ENCODE data around the gene DHODH. TPM values are rescaled to one million over a fixed set of nuclear protein-coding genes. Genes with fewer than 3 reads are reported as not detected.

Gene DHODH
- total RNA-seq, 3 donors from 2014 or later (not counting 1 experiment from before 2014, with no cell fraction given), result 3.7 to 6.9 (median 4.7) TPM

DNA sequence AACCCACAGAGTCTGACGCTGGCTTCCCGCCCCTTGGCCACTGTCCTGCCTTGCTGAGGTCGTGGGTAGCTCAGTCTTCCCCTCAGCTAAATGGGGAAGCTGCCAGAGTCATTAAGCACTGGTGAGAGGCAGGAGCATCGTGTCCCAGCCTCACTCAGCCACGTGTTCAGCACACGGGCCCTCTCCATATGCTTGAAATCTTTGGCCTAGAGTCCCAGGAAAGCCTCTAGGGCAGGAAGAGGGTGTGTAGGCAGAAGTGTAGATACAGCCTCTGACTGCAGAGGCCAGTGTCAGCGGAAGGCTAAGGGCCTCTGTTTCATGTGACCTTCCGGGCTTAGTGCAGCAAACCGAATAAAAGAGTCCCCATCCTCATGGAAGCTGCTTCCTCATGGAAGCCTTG, 4.1 kb downstream of the DHODH start:
- intact Hi-C loops (cut with micrococcal nuclease), result no loop called here
- H3K36me3 Mint-ChIP-seq, result no peaks in the 10 kb centered on the region
- H3K27ac Mint-ChIP-seq, result peak overlapping the region in 1 of 2 donors; percentile 78
- H3K4me3 Mint-ChIP-seq, result no peak overlapping the region
- WGBS (ENCODE audit: insufficient coverage), result 89% methylated on average over 9 of the region's 9 CpGs
- no peak for TF ChIP-seq CTCF (IDR thresholded peaks at IDR 0.05)
- DNase-seq (no peak), ATAC-seq (no peak)
- Histone ChIP-seq H3K9me3 (ENCODE audit: control insufficient read depth, insufficient read depth, low read length) (no peaks in the 10 kb centered on the region), H3K36me3 (ENCODE audit: control insufficient read depth, insufficient read depth, low read length) (peaks cover 16% of the 10 kb centered on the region), H3K4me1 (ENCODE audit: control insufficient read depth, insufficient read depth, low read length) (peaks cover 36% of the 10 kb centered on the region), H3K27ac (ENCODE audit: low read length) (no peak overlapping the region), H3K27me3 (ENCODE audit: control insufficient read depth, insufficient read depth, low read length) (no peaks in the 10 kb centered on the region), H3K4me3 (ENCODE audit: low read length) (no peak overlapping the region)
- H3K9me3 Mint-ChIP-seq, result no peaks in the 10 kb centered on the region
- no peaks in the 10 kb centered on the region for H3K27me3 Mint-ChIP-seq (ENCODE audit: low read depth in 2 of 2)
- H3K4me1 Mint-ChIP-seq, result peaks cover 12 to 19% of the 10 kb centered on the region in 2 donors

DNA sequence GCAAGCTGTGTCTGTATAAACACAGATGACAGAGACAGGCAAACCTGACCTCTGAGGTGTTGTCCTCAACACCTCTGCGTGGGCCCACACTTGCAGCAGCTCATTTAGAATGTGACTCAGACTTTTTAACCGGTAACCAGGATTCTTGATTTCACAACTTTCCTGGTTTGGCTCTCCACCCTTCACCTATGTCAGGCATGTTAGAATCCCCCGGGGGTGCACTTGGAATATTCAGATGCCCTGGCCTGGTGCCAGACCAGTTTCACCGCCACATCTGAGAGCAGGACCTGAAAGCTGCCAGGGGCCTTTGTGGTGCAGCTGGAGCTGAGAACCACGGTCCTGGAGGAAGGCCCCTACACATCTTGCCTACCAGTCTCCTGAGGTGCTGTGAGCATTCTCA, 4.8 kb downstream of the DHODH start:
- no peaks in the 10 kb centered on the region for H3K36me3 Mint-ChIP-seq
- peak in 1 of 2 donors; percentile 19 for DNase-seq
- no peak overlapping the region for H3K27ac ChIP-seq (ENCODE audit: low read length)

DNA sequence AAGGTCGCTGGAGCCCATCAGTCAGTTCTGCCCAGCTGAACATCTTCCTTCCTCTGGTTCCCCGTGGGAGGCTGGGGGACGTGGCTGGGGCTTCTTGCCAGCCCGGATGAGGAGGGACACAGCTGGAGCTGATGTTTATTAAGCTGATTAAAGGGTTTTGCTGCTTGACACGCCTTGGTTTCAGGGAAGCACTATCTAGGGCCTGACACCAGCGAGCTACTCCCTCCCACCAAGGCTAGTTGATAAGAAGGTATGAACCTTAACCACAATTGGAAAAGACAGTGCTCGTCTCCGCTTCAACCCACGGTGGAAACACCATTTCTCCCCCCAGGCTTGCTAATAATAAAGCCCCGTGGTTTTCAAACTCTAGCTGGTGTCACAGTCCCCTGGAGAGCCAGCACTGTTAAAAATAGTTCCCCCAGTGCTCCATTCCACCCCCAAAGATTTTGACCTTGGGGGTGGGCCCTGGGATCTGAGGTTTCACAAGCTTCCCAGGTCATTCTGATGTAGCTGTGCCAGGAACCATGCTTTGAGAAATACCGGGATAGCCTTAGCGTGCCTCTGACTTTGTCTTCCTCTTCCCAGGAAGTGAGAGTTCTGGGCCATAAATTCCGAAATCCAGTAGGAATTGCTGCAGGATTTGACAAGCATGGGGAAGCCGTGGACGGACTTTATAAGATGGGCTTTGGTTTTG, 5.5 kb downstream of the DHODH start:
- Histone ChIP-seq H3K9me3 (ENCODE audit: control insufficient read depth, insufficient read depth, low read length) (no peaks in the 10 kb centered on the region), H3K36me3 (ENCODE audit: control insufficient read depth, insufficient read depth, low read length) (peaks cover 16% of the 10 kb centered on the region), H3K4me3 (ENCODE audit: low read length) (no peak overlapping the region), H3K27me3 (ENCODE audit: control insufficient read depth, insufficient read depth, low read length) (no peaks in the 10 kb centered on the region), H3K27ac (ENCODE audit: low read length) (no peak overlapping the region), H3K4me1 (ENCODE audit: control insufficient read depth, insufficient read depth, low read length) (peaks cover 27% of the 10 kb centered on the region)
- intact Hi-C loops (cut with micrococcal nuclease), result no loop called here
- Mint-ChIP-seq H3K36me3 (no peaks in the 10 kb centered on the region), H3K27me3 (ENCODE audit: low read depth in 2 of 2) (no peaks in the 10 kb centered on the region), H3K9me3 (no peaks in the 10 kb centered on the region), H3K4me1 (peaks cover 6 to 11% of the 10 kb centered on the region in 2 donors), H3K27ac (peak overlapping the region in 1 of 2 donors; percentile 78), H3K4me3 (no peak overlapping the region)
- ATAC-seq, result no peak
- TF ChIP-seq CTCF (IDR thresholded peaks at IDR 0.05), result no peak
- WGBS (ENCODE audit: insufficient coverage), result 63% methylated on average over 15 of the region's 15 CpGs
- DNase-seq, result no peak

More for the DNA sequence above, 4.8 kb downstream of the DHODH start:
- Mint-ChIP-seq H3K9me3 (no peaks in the 10 kb centered on the region), H3K4me1 (peaks cover 11 to 17% of the 10 kb centered on the region in 2 donors), H3K27ac (peak overlapping the region in 1 of 2 donors; percentile 78), H3K4me3 (no peak overlapping the region), H3K27me3 (ENCODE audit: low read depth in 2 of 2) (no peaks in the 10 kb centered on the region)
- peak in 1 of 3 donors; percentile 3 for ATAC-seq
- WGBS (ENCODE audit: insufficient coverage), result 43% methylated on average over 5 of the region's 5 CpGs
- intact Hi-C loops (cut with micrococcal nuclease), result no loop called here
- Histone ChIP-seq H3K27me3 (ENCODE audit: control insufficient read depth, insufficient read depth, low read length) (no peaks in the 10 kb centered on the region), H3K36me3 (ENCODE audit: control insufficient read depth, insufficient read depth, low read length) (peaks cover 16% of the 10 kb centered on the region), H3K4me3 (ENCODE audit: low read length) (no peak overlapping the region), H3K4me1 (ENCODE audit: control insufficient read depth, insufficient read depth, low read length) (peaks cover 30% of the 10 kb centered on the region), H3K9me3 (ENCODE audit: control insufficient read depth, insufficient read depth, low read length) (no peaks in the 10 kb centered on the region)
- no peak for TF ChIP-seq CTCF (IDR thresholded peaks at IDR 0.05)

- peak overlapping the region in 1 of 2 donors; percentile 78 for H3K27ac Mint-ChIP-seq
- no peaks in the 10 kb centered on the region for H3K9me3 Mint-ChIP-seq
- H3K4me1 ChIP-seq (ENCODE audit: control insufficient read depth, insufficient read depth, low read length), result peaks cover 25% of the 10 kb centered on the region
- H3K4me3 Mint-ChIP-seq, result no peak overlapping the region
- no peaks in the 10 kb centered on the region for H3K27me3 ChIP-seq (ENCODE audit: control insufficient read depth, insufficient read depth, low read length)
- H3K36me3 ChIP-seq (ENCODE audit: control insufficient read depth, insufficient read depth, low read length), result peaks cover 21% of the 10 kb centered on the region
- no peaks in the 10 kb centered on the region for H3K27me3 Mint-ChIP-seq (ENCODE audit: low read depth in 2 of 2)
- no peaks in the 10 kb centered on the region for H3K36me3 Mint-ChIP-seq
- no peak for DNase-seq
- intact Hi-C loops (cut with micrococcal nuclease), result no loop called here
- no peaks in the 10 kb centered on the region for H3K9me3 ChIP-seq (ENCODE audit: control insufficient read depth, insufficient read depth, low read length)
- no peak for ATAC-seq
- TF ChIP-seq CTCF (IDR thresholded peaks at IDR 0.05), result no peak
- H3K4me1 Mint-ChIP-seq, result peaks cover 6 to 11% of the 10 kb centered on the region in 2 donors
- WGBS (ENCODE audit: insufficient coverage), result 94% methylated on average over 7 of the region's 8 CpGs
- no peak overlapping the region for H3K4me3 ChIP-seq (ENCODE audit: low read length)
- no peak overlapping the region for H3K27ac ChIP-seq (ENCODE audit: low read length)
Observed at GRCh38 chr16:72014675-72015074, 6.1 kb downstream of the DHODH start.
